Activated CD4-positive, alpha-beta T cell treated with anti-CD3 and anti-CD28 coated beads, Interleukin-2, amount 10 ng/mL, durations not matched to agents 24 days and 14 days (primary cell): ENCODE results near the gene OXSM. TPM values are rescaled to one million over a fixed set of nuclear protein-coding genes. Genes with fewer than 3 reads are reported as not detected.
A peak's percentile ranks its signal among the peaks of the same experiment; 100 is the strongest.

ENCODE experiments used
- DNase-seq: peaks from one replicate; pipeline ENCODE4 v3.0.0; 2022
- H3K27ac Mint-ChIP-seq: one replicate; pipeline ENCODE4 v1.8.0; 2022; ENCODE audit warnings: mild to moderate bottlenecking, mixed read lengths
- H3K27me3 Mint-ChIP-seq: one replicate; pipeline ENCODE4 v1.8.0; 2022; ENCODE audit warnings: mixed read lengths
- H3K36me3 Mint-ChIP-seq: one replicate; pipeline ENCODE4 v1.8.0; 2022; ENCODE audit warnings: low read depth, mild to moderate bottlenecking, mixed read lengths
- H3K4me1 Mint-ChIP-seq: one replicate; pipeline ENCODE4 v1.8.0; 2021; ENCODE audit warnings: mixed read lengths
- H3K4me3 Mint-ChIP-seq: one replicate; pipeline ENCODE4 v1.8.0; 2022; ENCODE audit warnings: mild to moderate bottlenecking, moderate library complexity, mixed read lengths
- H3K9me3 Mint-ChIP-seq: one replicate; pipeline ENCODE4 v1.8.0; 2021; ENCODE audit warnings: mixed read lengths
- intact Hi-C: fragments of 100-400 bp; cut with micrococcal nuclease; formaldehyde crosslinking; loops from one replicate; pipeline ENCODE4 v1.15.1; 2023
- total RNA-seq: library from RNA; stranded (reverse); gene quantifications from 2 replicates; pipeline ENCODE4 v1.2.3, GENCODE V29; 2022

OXSM gene
- 13.3 and 16.3 TPM in 2 replicates for total RNA-seq

DNA sequence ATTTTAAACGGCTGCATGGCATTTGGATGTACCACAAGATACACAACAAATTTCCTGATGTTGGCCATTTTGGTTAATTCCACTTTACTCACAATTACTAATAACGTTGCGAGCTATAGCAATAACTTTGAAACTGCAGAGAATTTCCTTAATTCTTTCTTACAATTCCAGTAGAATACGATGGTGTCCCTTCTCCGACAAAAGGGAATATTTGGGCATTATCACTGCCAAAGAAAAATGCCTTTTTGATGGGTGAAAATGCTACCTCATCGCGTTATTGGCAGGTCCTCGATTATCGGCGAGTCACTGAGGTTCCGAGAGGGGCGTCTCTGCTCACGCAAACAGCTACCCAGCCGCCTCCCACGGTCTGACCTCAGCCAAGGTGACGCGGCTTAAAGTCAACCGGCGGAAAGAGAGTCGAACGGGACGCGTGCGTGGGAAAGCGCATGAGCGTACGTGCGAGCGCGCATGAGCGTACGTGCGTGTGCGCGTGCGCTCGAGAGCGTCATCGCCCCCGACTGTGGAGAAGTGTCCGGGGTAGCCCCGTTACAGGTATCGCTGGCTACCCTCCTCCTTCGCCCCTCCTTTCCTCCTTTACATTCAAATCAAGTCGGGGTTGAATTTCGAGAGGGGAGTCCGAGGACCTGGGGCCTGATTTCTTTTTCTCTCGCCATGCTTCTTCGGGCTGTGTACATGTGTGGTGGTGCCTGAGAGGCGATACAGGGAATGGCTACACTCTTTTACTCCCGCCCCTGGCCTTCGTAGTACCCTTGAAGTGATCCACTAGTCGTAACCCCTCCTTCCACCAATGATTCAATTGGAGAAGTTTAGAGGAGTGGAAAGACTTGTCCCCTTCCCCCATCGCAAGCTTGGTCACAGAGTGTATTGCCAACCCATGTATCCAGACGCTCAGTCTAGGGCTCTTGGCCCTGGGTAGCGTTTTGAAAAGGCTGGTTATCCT, at the start of gene OXSM:
Gene OXSM (plus strand): TSS at position 495 of the 961 bp plus-strand sequence. CDS start 931 bp downstream, outside the sequence.
- peak within 1 kb of the TSS; percentile 90 for H3K4me3 Mint-ChIP-seq
- H3K4me1 Mint-ChIP-seq: peaks cover 54% of the 10 kb centered on the region
- intact Hi-C loops: loop anchor here (1.0 to 10.0 kb wide), 6 partner anchors 8 to 1875 kb away; partner anchors contain the start of genes NKIRAS1, RPL15, SLC4A7 and TOP2B
- peak within 1 kb of the TSS; percentile 99 for H3K27ac Mint-ChIP-seq
- H3K27me3 Mint-ChIP-seq: peaks cover 2% of the 10 kb centered on the region
- H3K36me3 Mint-ChIP-seq: peaks cover 27% of the 10 kb centered on the region
- peak; percentile 97 for DNase-seq
- no peaks in the 10 kb centered on the region for H3K9me3 Mint-ChIP-seq

DNA sequence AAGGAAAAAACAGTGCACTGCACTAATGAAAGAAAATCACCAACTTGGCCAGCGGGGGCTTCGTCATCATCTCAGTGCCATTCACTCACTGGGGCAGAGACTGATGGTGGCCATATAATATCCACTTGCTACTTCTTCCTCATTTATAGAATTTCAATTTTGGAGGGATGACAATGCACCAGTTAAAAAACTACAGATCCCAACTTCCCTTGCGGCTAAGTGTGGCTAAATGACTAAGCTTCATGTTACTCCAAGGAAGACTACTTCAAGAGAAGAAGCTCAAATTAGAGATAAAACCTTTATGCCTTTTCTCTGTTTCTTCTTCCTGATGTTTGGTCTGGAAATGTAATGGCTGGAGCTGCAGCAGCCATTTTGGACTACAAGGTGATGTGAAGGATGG, 45.4 kb upstream of the OXSM start:
- no peak for DNase-seq
- Mint-ChIP-seq H3K27me3 (no peaks in the 10 kb centered on the region), H3K27ac (no peak overlapping the region), H3K4me3 (no peak overlapping the region), H3K9me3 (no peaks in the 10 kb centered on the region), H3K4me1 (no peaks in the 10 kb centered on the region), H3K36me3 (peaks cover 55% of the 10 kb centered on the region)
- intact Hi-C loops: no loop called here

DNA sequence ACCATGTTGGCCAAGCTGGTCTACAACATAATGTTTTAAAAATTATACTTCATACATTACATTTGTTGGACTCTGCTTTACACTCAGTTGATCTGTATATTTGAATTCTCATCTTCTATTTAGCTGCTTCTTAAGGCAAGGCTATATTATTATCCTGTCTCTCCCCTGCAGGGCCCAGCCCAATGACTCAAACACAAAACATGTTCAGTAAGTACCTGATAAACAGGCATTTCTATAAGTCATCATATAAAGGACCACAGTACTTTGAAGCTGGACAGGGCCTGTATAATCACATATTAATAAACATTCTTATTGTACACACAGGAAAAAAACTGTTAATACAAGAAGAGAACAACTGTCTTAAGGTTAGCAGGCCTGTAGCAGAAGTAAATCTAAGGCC, 42.9 kb upstream of the OXSM start:
- intact Hi-C loops: no loop called here
- Mint-ChIP-seq H3K9me3 (no peaks in the 10 kb centered on the region), H3K27me3 (no peaks in the 10 kb centered on the region), H3K36me3 (peaks cover 69% of the 10 kb centered on the region), H3K4me3 (no peak overlapping the region), H3K27ac (no peak overlapping the region), H3K4me1 (no peaks in the 10 kb centered on the region)
- DNase-seq: no peak

DNA sequence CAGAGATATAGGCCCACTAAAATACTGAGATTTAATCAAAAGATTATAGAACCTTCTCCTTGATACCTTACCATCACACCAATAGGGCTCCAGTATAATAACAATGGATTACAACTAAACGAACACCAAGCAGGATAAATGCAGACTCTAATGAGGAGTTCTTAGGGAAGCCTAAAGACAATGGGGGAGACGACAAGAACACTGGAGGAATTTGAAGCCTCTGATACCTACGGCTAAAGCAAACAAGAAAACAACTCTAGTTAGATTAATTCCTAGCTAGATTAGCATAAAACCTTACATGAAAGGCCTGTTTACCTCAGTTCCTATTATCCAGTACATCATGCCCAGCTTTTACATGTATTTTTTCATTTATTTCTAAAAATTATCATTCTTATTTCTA, 41.7 kb upstream of the OXSM start:
- no peaks in the 10 kb centered on the region for H3K9me3 Mint-ChIP-seq
- no peak overlapping the region for H3K4me3 Mint-ChIP-seq
- no peak overlapping the region for H3K27ac Mint-ChIP-seq
- H3K27me3 Mint-ChIP-seq: no peaks in the 10 kb centered on the region
- intact Hi-C loops: no loop called here
- DNase-seq: no peak
- peaks cover 67% of the 10 kb centered on the region for H3K36me3 Mint-ChIP-seq
- no peaks in the 10 kb centered on the region for H3K4me1 Mint-ChIP-seq

DNA sequence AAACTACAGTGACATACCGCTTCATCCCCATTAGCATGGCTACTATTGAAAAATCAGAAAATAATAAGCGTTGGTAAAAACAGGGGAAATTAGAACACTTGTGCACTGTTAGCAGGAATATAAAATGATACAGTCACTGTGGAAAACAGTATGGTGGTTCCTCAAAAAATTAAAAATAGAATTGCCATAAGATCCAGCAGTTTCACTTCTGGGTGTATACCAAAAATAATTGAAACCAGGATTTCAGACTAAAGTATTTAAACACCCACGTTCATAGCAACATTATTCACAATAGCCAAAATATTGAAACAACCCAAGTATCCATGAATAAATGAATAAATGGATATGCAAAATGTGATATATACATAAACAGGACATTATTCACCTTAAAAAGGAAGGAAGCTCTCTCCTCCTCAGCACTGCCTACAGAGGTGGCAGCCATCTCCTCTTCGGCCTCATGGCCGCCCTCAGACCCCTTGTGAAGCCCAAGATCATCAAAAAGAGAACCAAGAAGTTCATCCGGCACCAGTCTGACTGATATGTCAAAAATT, 40.8 kb upstream of the OXSM start:
- intact Hi-C loops: no loop called here
- DNase-seq: no peak
- no peaks in the 10 kb centered on the region for H3K4me1 Mint-ChIP-seq
- H3K27ac Mint-ChIP-seq: no peak overlapping the region
- H3K36me3 Mint-ChIP-seq: peaks cover 60% of the 10 kb centered on the region
- H3K9me3 Mint-ChIP-seq: no peaks in the 10 kb centered on the region
- H3K27me3 Mint-ChIP-seq: no peaks in the 10 kb centered on the region
- no peak overlapping the region for H3K4me3 Mint-ChIP-seq

DNA sequence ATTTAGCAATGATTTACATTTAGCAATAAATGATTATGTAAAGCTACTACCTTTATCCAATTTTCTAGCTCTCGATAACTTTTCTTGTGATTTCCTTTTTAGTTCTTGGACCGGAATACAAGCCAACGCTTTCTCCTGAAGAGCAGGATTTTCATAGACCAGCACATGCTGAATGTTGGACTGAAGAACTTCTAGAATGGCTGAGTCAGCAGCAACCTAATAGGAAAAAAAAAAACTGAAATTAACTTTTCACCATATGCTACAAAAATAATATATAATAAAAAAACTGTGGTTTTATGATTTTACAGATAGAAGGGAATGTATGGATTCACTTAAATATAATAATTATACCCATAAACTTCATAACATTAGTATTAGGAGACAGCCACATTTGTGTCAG, 38.8 kb upstream of the OXSM start:
- H3K27ac Mint-ChIP-seq: no peak overlapping the region
- H3K4me1 Mint-ChIP-seq: peaks cover 2% of the 10 kb centered on the region
- H3K9me3 Mint-ChIP-seq: no peaks in the 10 kb centered on the region
- H3K27me3 Mint-ChIP-seq: no peaks in the 10 kb centered on the region
- H3K36me3 Mint-ChIP-seq: peaks cover 54% of the 10 kb centered on the region
- DNase-seq: no peak
- no peak overlapping the region for H3K4me3 Mint-ChIP-seq
- intact Hi-C loops: loop anchor here (10.0 kb wide), 1 partner anchor 326 kb away; the partner anchor contains the start of gene RARB

DNA sequence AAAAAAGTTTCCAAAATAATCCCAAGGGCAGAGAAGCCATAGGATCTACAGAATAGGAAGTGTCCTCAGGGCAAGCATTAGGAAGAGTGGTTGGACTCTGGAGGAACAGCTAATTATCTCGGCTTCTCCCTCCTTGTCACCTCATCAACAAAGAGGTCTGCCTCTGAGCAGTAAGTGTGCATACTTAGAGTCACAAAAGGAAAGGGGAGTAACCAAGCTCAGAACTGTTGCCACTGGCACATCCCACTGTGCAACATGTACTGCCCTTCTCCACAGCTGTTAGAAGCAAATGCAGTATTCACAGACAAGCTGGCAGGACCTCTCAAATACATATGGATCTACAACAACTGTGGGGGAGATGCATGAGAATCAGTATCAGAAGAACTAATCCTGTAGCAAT, 38.2 kb upstream of the OXSM start:
- Mint-ChIP-seq H3K9me3 (no peaks in the 10 kb centered on the region), H3K27me3 (no peaks in the 10 kb centered on the region), H3K27ac (no peak overlapping the region), H3K4me3 (no peak overlapping the region), H3K4me1 (peaks cover 2% of the 10 kb centered on the region), H3K36me3 (peaks cover 56% of the 10 kb centered on the region)
- DNase-seq: no peak
- intact Hi-C loops: loop anchor here (10.0 kb wide), 1 partner anchor 327 kb away; the partner anchor contains the start of gene RARB

DNA sequence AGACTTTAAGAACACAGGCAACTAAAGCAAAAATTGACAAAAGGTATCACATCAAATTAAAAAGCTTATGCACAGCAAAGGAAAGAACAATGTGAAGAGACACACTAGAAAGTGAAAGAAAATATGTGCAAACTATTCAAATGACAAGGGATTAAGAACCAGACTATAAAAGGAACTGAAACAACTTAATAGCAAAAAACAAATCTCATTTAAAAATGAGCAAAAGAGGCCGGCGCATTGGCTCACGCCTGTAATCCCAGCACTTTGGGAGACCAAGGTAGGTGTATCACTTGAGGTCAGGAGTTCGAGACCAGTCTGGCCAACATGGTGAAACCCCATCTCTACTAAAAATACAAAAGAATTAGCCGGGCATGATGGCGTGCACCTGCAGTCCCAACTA, 21.0 kb upstream of the OXSM start:
- Mint-ChIP-seq H3K4me3 (no peak overlapping the region), H3K27me3 (no peaks in the 10 kb centered on the region), H3K9me3 (peaks cover 17% of the 10 kb centered on the region), H3K27ac (peak overlapping the region; percentile 2), H3K36me3 (peaks cover 64% of the 10 kb centered on the region), H3K4me1 (peaks cover 6% of the 10 kb centered on the region)
- DNase-seq: no peak
- intact Hi-C loops: no loop called here

DNA sequence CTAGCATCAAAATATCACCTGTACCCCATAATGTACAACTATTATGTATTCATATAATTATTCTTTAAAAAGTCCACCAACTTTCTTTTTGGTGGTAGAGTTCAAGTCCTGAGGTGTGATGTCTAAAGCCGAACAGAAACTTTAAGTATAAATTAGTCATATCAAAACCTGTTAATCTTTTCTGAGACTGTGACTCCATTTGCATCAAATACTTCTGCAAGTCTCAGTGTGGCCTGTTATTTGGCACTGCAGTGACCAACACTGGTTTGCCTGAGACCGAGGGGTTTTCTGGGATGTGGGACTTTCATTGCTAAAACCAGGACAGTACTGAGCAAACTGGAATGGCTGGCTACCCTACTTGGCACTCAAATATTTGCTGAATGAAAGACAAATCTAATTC, 14.0 kb upstream of the OXSM start:
- H3K4me3 Mint-ChIP-seq: no peak overlapping the region
- intact Hi-C loops: no loop called here
- no peak overlapping the region for H3K27ac Mint-ChIP-seq
- no peak for DNase-seq
- peaks cover 82% of the 10 kb centered on the region for H3K36me3 Mint-ChIP-seq
- peaks cover 39% of the 10 kb centered on the region for H3K9me3 Mint-ChIP-seq
- no peaks in the 10 kb centered on the region for H3K27me3 Mint-ChIP-seq
- peaks cover 18% of the 10 kb centered on the region for H3K4me1 Mint-ChIP-seq

DNA sequence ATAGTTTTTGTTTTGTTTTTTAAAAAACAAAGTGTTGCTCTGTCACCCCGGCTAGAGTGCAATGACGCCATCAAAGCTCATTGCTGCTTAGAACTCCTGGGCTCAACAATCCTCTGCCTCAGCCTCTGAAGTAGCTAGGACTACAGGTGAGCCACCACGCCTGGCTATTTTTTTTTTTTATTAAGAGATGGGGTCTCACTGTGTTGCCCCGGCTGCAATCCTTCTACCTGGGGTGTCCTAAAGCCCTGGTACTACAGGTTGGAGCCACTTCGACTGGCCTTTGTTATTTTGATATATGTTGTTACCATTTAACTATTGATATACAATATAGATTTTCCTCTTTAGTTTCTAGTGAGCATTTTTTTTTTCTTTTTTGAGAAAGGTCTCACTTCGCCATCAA, 9.3 kb upstream of the OXSM start:
- Mint-ChIP-seq H3K27me3 (no peaks in the 10 kb centered on the region), H3K27ac (peak overlapping the region; percentile 20), H3K36me3 (peaks cover 45% of the 10 kb centered on the region), H3K4me1 (peaks cover 41% of the 10 kb centered on the region), H3K4me3 (peak overlapping the region; percentile 15), H3K9me3 (peaks cover 11% of the 10 kb centered on the region)
- intact Hi-C loops: loop anchor here (5.0 to 10.0 kb wide), 2 partner anchors 77 to 1866 kb away; partner anchors contain the start of genes NKIRAS1 and RPL15
- DNase-seq: no peak

DNA sequence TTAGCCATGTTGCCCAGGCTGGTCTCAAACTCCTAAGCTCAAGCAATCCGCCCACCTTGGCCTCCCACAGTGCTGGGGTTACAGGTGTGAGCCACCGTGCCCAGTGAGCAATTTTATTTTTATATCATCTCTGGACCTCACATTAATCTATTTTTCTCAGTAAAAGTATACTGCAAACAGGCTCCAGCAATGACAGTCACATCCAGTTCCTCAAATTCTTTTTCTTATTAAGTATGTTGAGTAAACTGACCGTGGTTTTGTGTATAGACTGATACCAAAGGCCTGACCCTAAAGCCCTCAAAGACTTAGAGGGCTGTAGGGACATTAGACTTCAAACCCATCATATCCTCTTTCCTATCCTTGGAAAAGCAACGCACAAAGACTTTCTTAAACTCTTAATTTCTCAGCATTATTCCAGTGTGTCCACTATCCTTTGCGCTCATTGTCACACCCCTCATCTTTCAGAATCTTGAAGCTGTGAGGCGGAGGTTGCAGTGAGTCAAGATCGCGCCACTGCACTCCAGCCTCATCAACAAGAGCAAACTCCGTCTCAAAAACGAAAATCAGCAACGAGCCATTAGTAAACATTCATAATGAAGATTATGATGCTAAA, 8.6 kb upstream of the OXSM start:
- H3K4me1 Mint-ChIP-seq: peaks cover 44% of the 10 kb centered on the region
- H3K9me3 Mint-ChIP-seq: peaks cover 11% of the 10 kb centered on the region
- H3K36me3 Mint-ChIP-seq: peaks cover 39% of the 10 kb centered on the region
- peak overlapping the region; percentile 50 for H3K27ac Mint-ChIP-seq
- H3K27me3 Mint-ChIP-seq: no peaks in the 10 kb centered on the region
- DNase-seq: no peak
- intact Hi-C loops: loop anchor here (5.0 to 10.0 kb wide), 2 partner anchors 76 to 1866 kb away; partner anchors contain the start of genes NKIRAS1 and RPL15
- H3K4me3 Mint-ChIP-seq: peak overlapping the region; percentile 90

DNA sequence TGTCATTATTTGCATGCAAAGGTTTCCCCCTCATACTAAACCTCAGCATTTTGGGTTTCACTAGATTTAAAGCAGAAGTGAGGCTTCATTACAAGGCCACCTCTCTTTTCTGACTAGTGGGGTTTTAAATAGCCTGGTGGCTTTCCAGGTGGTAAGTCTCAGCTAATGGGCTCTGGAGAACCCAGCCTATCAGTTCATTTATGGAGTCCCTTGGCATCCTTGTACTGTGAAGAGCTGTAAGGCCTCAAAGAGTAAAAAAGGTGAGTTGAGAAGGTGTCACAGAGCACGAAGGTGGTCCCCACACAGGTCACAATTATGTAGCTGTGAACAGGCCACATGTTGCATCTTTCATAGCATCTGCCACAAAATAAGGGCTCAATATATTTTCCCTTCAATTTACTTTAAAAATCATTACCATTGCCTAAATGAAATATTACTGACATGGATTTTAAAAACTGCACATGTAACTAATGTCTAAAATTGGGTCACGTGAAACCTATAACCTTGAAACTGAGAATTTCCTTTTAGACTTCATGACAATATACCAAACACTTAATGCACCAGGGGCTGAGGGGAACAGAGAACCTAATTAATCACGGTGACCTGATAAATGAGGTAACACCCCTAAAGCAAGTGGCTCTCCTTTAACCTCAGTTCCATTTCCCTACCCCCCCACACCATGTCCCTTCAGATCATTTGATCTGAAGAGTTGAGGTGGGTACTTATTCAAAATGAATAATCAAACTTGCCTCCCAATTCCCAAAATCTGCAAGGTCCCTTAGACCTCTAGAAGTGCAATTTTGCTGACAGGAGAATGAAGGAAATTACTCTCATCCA, 7.9 kb upstream of the OXSM start:
- Mint-ChIP-seq H3K4me1 (peaks cover 43% of the 10 kb centered on the region), H3K36me3 (peaks cover 32% of the 10 kb centered on the region), H3K9me3 (peaks cover 6% of the 10 kb centered on the region), H3K27me3 (no peaks in the 10 kb centered on the region), H3K4me3 (peak overlapping the region; percentile 90), H3K27ac (peak overlapping the region; percentile 89)
- intact Hi-C loops: loop anchor here (1.0 to 10.0 kb wide), 4 partner anchors 8 to 1867 kb away; partner anchors contain the start of genes NKIRAS1, OXSM and RPL15
- DNase-seq: peak; percentile 60

DNA sequence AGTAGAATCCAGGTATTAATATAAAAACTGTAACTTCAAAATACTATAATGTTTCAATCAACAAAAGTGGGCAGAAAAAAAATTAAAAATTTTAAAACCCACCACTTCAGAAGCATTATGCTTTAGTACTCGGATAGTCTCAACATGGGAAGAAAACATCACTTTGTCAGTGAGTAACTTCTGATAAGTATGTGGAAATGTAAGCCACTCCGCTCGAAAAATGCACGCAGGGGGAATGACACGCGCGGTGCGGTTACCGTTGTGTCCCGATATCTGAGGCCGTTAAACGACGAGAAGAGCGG, 7.3 kb upstream of the OXSM start:
- peak overlapping the region; percentile 89 for H3K27ac Mint-ChIP-seq
- DNase-seq: no peak
- H3K27me3 Mint-ChIP-seq: no peaks in the 10 kb centered on the region
- peaks cover 2% of the 10 kb centered on the region for H3K9me3 Mint-ChIP-seq
- intact Hi-C loops: loop anchor here (1.0 to 10.0 kb wide), 4 partner anchors 8 to 1868 kb away; partner anchors contain the start of genes NKIRAS1, OXSM and RPL15
- H3K4me3 Mint-ChIP-seq: peak overlapping the region; percentile 90
- peaks cover 27% of the 10 kb centered on the region for H3K36me3 Mint-ChIP-seq
- peaks cover 47% of the 10 kb centered on the region for H3K4me1 Mint-ChIP-seq
